Measurements from ENCODE around the gene C3orf33. TPM values are rescaled to one million over a fixed set of nuclear protein-coding genes. Genes with fewer than 3 reads are reported as not detected.

C3orf33 gene
- total RNA-seq, 1 experiment from 2014 or later: 2.9 TPM

DNA sequence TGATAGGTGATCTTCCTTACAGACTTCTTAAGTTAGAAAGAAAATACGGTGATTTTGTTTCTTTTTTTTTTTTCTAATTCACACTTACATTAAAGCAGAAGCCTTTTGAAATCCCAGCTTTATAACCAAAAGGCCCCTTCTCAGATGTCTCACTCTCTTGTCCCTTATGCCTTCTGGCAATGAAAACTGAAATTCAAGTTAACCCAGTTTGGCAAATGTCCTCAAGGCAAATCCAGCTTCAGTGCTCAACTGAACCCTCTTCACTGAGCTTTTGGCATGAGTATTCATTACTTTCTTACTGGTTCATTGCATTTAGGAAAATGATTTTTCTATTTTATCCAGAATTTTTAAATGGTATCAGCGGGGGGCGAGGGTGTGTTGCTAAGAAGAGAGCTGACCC lies 78.2 kb downstream of the C3orf33 start:
- no peaks in the 10 kb centered on the region for H3K9me3 ChIP-seq (ENCODE audit: control insufficient read depth, low read depth, low read length)
- H2BK20ac ChIP-seq (ENCODE audit: low read depth, low read length, poor library complexity, severe bottlenecking): no peak overlapping the region
- H3K23me2 ChIP-seq (ENCODE audit: insufficient read length, low read depth, low read length, poor library complexity, severe bottlenecking): no peaks in the 10 kb centered on the region
- no peak overlapping the region for H3K9ac ChIP-seq (ENCODE audit: extremely low read depth, insufficient read length, low read length)
- H3K4me1 ChIP-seq (ENCODE audit: insufficient read depth, low read length): no peaks in the 10 kb centered on the region
- H3K14ac ChIP-seq (ENCODE audit: insufficient read depth, low read length): no peak overlapping the region
- H3K27ac ChIP-seq (ENCODE audit: insufficient read length, low read depth, low read length): no peak overlapping the region
- no peak for DNase-seq
- H4K5ac ChIP-seq (ENCODE audit: insufficient read length, low read depth, low read length): no peak overlapping the region
- Mint-ChIP-seq H3K9me3 (peaks cover 15 to 23% of the 10 kb centered on the region in 2 experiments), H3K27ac (peak overlapping the region in 1 of 3 experiments; percentile 52; a peak in 3 of 7 replicates), H3K27me3 (ENCODE audit: low read depth) (no peaks in the 10 kb centered on the region), H3K36me3 (ENCODE audit: insufficient read depth in 1 of 3, low read depth in 3 of 3) (peaks cover 20 to 37% (median 33%) of the 10 kb centered on the region in 3 experiments), H3K4me3 (no peak overlapping the region), H3K4me1 (peaks cover 26 to 33% of the 10 kb centered on the region in 2 experiments)
- H4K91ac ChIP-seq (ENCODE audit: insufficient read length, low read depth, low read length): no peak overlapping the region
- no peak overlapping the region for H4K8ac ChIP-seq (replicated peaks; ENCODE audit: insufficient read length, low read depth, low read length)
- H3K4ac ChIP-seq (ENCODE audit: low read depth, low read length): no peak overlapping the region
- no CpG with 5 or more reads among the region's 3 CpGs for WGBS (ENCODE audit: extremely low coverage, insufficient read length, low lambda C conversion rate)
- no peak overlapping the region for H3K23ac ChIP-seq (ENCODE audit: insufficient read length, low read depth, low read length)
- no peak overlapping the region for H2BK5ac ChIP-seq (ENCODE audit: insufficient read length, low read length)
- no peaks in the 10 kb centered on the region for H4K20me1 ChIP-seq (ENCODE audit: control insufficient read depth, insufficient read depth, insufficient read length)
- no peak overlapping the region for H2BK15ac ChIP-seq (ENCODE audit: low read depth, low read length)
- no peak overlapping the region for H2AFZ ChIP-seq (ENCODE audit: low read length)
- H2AK5ac ChIP-seq (ENCODE audit: insufficient read length, low read length): no peak overlapping the region
- H3K56ac ChIP-seq (ENCODE audit: insufficient read length, low read depth, low read length): no peak overlapping the region
- no peak overlapping the region for H2BK12ac ChIP-seq (ENCODE audit: insufficient read length, low read depth, low read length)
- H3K18ac ChIP-seq (ENCODE audit: insufficient read length, low read depth, low read length): no peak overlapping the region
- no peak overlapping the region for H2BK120ac ChIP-seq (ENCODE audit: low read depth, low read length, poor library complexity, severe bottlenecking)
- H3K27me3 ChIP-seq (ENCODE audit: insufficient read depth, low read length): no peaks in the 10 kb centered on the region
- peaks cover 2% of the 10 kb centered on the region for H3K79me1 ChIP-seq (ENCODE audit: insufficient read depth, low read depth, low read length, poor library complexity, severe bottlenecking)
- no peak overlapping the region for H3K4me2 ChIP-seq (ENCODE audit: insufficient read depth, insufficient read length, low read length)
- H3T11ph ChIP-seq (ENCODE audit: low read length): no peak overlapping the region
- TF ChIP-seq, protein P1, sequence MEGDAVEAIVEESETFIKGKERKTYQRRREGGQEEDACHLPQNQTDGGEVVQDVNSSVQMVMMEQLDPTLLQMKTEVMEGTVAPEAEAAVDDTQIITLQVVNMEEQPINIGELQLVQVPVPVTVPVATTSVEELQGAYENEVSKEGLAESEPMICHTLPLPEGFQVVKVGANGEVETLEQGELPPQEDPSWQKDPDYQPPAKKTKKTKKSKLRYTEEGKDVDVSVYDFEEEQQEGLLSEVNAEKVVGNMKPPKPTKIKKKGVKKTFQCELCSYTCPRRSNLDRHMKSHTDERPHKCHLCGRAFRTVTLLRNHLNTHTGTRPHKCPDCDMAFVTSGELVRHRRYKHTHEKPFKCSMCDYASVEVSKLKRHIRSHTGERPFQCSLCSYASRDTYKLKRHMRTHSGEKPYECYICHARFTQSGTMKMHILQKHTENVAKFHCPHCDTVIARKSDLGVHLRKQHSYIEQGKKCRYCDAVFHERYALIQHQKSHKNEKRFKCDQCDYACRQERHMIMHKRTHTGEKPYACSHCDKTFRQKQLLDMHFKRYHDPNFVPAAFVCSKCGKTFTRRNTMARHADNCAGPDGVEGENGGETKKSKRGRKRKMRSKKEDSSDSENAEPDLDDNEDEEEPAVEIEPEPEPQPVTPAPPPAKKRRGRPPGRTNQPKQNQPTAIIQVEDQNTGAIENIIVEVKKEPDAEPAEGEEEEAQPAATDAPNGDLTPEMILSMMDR (conservative IDR thresholded peaks at IDR 0.05): no peak
- H3K79me2 ChIP-seq (ENCODE audit: insufficient read depth, low read length): peaks cover 8% of the 10 kb centered on the region; the same call in 1 of the 2 replicates
